ENCODE results near the gene FTSJ1. TPM values are rescaled to one million over a fixed set of nuclear protein-coding genes. Genes with fewer than 3 reads are reported as not detected.

The FTSJ1 gene
- total RNA-seq, 1 experiment from 2014 or later, result 53.9 TPM

DNA sequence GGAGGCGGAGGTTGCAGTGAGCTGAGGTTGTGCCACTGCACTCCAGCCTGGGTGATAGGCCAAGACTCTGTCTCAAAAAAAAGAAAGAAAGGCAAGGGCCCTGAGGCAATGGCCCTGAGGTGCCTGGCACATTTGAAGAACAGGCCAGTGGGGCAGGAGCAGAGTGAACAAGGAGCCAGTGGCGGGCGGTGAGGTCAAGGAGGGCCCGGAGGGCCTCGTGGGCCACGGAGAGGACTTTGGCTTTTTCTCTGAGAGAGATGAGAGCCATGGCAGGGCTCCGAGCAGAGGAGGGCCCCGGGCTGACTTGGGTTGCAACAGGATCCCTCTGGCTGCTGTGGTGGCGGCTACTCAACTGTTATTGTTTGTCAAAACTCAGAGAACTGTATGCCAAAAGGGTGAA, 13.3 kb downstream of the FTSJ1 start:
- no peaks in the 10 kb centered on the region for H3K36me3 Mint-ChIP-seq
- no peak overlapping the region for H3K27ac Mint-ChIP-seq
- POLR2A ChIA-PET, result no interaction called here
- no peaks in the 10 kb centered on the region for H3K4me1 Mint-ChIP-seq
- no peaks in the 10 kb centered on the region for H3K9me3 Mint-ChIP-seq
- ATAC-seq, result no peak
- DNase-seq (ENCODE audit: low spot score), result no peak
- no peaks in the 10 kb centered on the region for H3K27me3 Mint-ChIP-seq (ENCODE audit: low read depth)
- CTCF ChIA-PET, result no interaction called here
- TF ChIP-seq CREM (CRISPR knock-in tag; IDR thresholded peaks at IDR 0.05) (no peak), EMX1 (CRISPR knock-in tag; IDR thresholded peaks at IDR 0.05) (no peak), NR3C1 (CRISPR knock-in tag; conservative IDR thresholded peaks at IDR 0.05; ENCODE audit: low read depth) (no peak), ZNF671 (CRISPR knock-in tag; IDR thresholded peaks at IDR 0.05) (no peak)
- TF ChIP-seq, protein P1, sequence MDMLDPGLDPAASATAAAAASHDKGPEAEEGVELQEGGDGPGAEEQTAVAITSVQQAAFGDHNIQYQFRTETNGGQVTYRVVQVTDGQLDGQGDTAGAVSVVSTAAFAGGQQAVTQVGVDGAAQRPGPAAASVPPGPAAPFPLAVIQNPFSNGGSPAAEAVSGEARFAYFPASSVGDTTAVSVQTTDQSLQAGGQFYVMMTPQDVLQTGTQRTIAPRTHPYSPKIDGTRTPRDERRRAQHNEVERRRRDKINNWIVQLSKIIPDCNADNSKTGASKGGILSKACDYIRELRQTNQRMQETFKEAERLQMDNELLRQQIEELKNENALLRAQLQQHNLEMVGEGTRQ (CRISPR knock-in tag; IDR thresholded peaks at IDR 0.05), result no peak
- no peak overlapping the region for H3K4me3 Mint-ChIP-seq

DNA sequence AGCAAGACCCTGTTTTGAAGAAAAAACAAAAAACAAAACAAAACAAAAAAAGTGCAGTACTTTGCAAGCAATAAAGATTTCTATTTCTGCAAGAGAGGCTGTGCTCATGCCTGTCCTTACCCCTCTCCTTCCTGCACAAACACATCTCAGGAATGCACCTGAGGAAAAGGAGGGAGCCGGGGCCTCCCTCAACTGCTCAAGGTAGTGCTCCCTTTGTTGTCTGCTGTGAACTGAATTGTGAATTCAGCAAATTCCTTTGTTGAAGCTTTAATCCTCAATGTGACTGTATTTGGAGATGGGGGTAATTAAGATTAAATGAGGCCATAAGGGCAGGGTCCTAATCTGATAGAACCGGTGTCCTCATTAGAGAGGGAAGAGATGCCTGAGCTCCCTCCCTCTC, 13.9 kb downstream of the FTSJ1 start:
- no peak overlapping the region for H3K27ac Mint-ChIP-seq
- H3K9me3 Mint-ChIP-seq, result no peaks in the 10 kb centered on the region
- CTCF ChIA-PET, result no interaction called here
- H3K4me3 Mint-ChIP-seq, result no peak overlapping the region
- POLR2A ChIA-PET, result no interaction called here
- DNase-seq (ENCODE audit: low spot score) (no peak), ATAC-seq (no peak)
- no peaks in the 10 kb centered on the region for H3K4me1 Mint-ChIP-seq
- no peaks in the 10 kb centered on the region for H3K27me3 Mint-ChIP-seq (ENCODE audit: low read depth)
- no peaks in the 10 kb centered on the region for H3K36me3 Mint-ChIP-seq
- no peak for TF ChIP-seq ZNF263 (CRISPR knock-in tag; IDR thresholded peaks at IDR 0.05; ENCODE audit: low read depth)
- TF ChIP-seq, protein P2, sequence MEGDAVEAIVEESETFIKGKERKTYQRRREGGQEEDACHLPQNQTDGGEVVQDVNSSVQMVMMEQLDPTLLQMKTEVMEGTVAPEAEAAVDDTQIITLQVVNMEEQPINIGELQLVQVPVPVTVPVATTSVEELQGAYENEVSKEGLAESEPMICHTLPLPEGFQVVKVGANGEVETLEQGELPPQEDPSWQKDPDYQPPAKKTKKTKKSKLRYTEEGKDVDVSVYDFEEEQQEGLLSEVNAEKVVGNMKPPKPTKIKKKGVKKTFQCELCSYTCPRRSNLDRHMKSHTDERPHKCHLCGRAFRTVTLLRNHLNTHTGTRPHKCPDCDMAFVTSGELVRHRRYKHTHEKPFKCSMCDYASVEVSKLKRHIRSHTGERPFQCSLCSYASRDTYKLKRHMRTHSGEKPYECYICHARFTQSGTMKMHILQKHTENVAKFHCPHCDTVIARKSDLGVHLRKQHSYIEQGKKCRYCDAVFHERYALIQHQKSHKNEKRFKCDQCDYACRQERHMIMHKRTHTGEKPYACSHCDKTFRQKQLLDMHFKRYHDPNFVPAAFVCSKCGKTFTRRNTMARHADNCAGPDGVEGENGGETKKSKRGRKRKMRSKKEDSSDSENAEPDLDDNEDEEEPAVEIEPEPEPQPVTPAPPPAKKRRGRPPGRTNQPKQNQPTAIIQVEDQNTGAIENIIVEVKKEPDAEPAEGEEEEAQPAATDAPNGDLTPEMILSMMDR (IDR thresholded peaks at IDR 0.05), result no peak
- TF ChIP-seq, protein P3, sequence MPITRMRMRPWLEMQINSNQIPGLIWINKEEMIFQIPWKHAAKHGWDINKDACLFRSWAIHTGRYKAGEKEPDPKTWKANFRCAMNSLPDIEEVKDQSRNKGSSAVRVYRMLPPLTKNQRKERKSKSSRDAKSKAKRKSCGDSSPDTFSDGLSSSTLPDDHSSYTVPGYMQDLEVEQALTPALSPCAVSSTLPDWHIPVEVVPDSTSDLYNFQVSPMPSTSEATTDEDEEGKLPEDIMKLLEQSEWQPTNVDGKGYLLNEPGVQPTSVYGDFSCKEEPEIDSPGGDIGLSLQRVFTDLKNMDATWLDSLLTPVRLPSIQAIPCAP (CRISPR knock-in tag; IDR thresholded peaks at IDR 0.05), result no peak
- TF ChIP-seq, protein P4, sequence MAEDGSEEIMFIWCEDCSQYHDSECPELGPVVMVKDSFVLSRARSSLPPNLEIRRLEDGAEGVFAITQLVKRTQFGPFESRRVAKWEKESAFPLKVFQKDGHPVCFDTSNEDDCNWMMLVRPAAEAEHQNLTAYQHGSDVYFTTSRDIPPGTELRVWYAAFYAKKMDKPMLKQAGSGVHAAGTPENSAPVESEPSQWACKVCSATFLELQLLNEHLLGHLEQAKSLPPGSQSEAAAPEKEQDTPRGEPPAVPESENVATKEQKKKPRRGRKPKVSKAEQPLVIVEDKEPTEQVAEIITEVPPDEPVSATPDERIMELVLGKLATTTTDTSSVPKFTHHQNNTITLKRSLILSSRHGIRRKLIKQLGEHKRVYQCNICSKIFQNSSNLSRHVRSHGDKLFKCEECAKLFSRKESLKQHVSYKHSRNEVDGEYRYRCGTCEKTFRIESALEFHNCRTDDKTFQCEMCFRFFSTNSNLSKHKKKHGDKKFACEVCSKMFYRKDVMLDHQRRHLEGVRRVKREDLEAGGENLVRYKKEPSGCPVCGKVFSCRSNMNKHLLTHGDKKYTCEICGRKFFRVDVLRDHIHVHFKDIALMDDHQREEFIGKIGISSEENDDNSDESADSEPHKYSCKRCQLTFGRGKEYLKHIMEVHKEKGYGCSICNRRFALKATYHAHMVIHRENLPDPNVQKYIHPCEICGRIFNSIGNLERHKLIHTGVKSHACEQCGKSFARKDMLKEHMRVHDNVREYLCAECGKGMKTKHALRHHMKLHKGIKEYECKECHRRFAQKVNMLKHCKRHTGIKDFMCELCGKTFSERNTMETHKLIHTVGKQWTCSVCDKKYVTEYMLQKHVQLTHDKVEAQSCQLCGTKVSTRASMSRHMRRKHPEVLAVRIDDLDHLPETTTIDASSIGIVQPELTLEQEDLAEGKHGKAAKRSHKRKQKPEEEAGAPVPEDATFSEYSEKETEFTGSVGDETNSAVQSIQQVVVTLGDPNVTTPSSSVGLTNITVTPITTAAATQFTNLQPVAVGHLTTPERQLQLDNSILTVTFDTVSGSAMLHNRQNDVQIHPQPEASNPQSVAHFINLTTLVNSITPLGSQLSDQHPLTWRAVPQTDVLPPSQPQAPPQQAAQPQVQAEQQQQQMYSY (CRISPR knock-in tag; IDR thresholded peaks at IDR 0.05), result no peak
- no peak for TF ChIP-seq ZNF671 (CRISPR knock-in tag; IDR thresholded peaks at IDR 0.05)
- TF ChIP-seq, protein P5, sequence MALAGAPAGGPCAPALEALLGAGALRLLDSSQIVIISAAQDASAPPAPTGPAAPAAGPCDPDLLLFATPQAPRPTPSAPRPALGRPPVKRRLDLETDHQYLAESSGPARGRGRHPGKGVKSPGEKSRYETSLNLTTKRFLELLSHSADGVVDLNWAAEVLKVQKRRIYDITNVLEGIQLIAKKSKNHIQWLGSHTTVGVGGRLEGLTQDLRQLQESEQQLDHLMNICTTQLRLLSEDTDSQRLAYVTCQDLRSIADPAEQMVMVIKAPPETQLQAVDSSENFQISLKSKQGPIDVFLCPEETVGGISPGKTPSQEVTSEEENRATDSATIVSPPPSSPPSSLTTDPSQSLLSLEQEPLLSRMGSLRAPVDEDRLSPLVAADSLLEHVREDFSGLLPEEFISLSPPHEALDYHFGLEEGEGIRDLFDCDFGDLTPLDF (CRISPR knock-in tag; IDR thresholded peaks at IDR 0.05), result no peak
- TF ChIP-seq, protein P6, sequence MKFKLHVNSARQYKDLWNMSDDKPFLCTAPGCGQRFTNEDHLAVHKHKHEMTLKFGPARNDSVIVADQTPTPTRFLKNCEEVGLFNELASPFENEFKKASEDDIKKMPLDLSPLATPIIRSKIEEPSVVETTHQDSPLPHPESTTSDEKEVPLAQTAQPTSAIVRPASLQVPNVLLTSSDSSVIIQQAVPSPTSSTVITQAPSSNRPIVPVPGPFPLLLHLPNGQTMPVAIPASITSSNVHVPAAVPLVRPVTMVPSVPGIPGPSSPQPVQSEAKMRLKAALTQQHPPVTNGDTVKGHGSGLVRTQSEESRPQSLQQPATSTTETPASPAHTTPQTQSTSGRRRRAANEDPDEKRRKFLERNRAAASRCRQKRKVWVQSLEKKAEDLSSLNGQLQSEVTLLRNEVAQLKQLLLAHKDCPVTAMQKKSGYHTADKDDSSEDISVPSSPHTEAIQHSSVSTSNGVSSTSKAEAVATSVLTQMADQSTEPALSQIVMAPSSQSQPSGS (CRISPR knock-in tag; IDR thresholded peaks at IDR 0.05; ENCODE audit: borderline replicate concordance, low read depth), result no peak
- TF ChIP-seq, protein P7, sequence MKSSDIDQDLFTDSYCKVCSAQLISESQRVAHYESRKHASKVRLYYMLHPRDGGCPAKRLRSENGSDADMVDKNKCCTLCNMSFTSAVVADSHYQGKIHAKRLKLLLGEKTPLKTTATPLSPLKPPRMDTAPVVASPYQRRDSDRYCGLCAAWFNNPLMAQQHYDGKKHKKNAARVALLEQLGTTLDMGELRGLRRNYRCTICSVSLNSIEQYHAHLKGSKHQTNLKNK (CRISPR knock-in tag; IDR thresholded peaks at IDR 0.05), result no peak
- no peak for TF ChIP-seq JAZF1 (CRISPR knock-in tag; IDR thresholded peaks at IDR 0.05)
- no peak for TF ChIP-seq MXD4 (CRISPR knock-in tag; IDR thresholded peaks at IDR 0.05; ENCODE audit: borderline replicate concordance)
- TF ChIP-seq, protein P8, sequence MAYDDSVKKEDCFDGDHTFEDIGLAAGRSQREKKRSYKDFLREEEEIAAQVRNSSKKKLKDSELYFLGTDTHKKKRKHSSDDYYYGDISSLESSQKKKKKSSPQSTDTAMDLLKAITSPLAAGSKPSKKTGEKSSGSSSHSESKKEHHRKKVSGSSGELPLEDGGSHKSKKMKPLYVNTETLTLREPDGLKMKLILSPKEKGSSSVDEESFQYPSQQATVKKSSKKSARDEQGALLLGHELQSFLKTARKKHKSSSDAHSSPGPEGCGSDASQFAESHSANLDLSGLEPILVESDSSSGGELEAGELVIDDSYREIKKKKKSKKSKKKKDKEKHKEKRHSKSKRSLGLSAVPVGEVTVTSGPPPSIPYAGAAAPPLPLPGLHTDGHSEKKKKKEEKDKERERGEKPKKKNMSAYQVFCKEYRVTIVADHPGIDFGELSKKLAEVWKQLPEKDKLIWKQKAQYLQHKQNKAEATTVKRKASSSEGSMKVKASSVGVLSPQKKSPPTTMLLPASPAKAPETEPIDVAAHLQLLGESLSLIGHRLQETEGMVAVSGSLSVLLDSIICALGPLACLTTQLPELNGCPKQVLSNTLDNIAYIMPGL (CRISPR knock-in tag; IDR thresholded peaks at IDR 0.05), result no peak
- no peak for TF ChIP-seq ATF1 (CRISPR knock-in tag; IDR thresholded peaks at IDR 0.05)
- no peak for TF ChIP-seq GRHL2 (CRISPR knock-in tag; IDR thresholded peaks at IDR 0.05; ENCODE audit: insufficient replicate concordance, severe bottlenecking)
- TF ChIP-seq, protein P9, sequence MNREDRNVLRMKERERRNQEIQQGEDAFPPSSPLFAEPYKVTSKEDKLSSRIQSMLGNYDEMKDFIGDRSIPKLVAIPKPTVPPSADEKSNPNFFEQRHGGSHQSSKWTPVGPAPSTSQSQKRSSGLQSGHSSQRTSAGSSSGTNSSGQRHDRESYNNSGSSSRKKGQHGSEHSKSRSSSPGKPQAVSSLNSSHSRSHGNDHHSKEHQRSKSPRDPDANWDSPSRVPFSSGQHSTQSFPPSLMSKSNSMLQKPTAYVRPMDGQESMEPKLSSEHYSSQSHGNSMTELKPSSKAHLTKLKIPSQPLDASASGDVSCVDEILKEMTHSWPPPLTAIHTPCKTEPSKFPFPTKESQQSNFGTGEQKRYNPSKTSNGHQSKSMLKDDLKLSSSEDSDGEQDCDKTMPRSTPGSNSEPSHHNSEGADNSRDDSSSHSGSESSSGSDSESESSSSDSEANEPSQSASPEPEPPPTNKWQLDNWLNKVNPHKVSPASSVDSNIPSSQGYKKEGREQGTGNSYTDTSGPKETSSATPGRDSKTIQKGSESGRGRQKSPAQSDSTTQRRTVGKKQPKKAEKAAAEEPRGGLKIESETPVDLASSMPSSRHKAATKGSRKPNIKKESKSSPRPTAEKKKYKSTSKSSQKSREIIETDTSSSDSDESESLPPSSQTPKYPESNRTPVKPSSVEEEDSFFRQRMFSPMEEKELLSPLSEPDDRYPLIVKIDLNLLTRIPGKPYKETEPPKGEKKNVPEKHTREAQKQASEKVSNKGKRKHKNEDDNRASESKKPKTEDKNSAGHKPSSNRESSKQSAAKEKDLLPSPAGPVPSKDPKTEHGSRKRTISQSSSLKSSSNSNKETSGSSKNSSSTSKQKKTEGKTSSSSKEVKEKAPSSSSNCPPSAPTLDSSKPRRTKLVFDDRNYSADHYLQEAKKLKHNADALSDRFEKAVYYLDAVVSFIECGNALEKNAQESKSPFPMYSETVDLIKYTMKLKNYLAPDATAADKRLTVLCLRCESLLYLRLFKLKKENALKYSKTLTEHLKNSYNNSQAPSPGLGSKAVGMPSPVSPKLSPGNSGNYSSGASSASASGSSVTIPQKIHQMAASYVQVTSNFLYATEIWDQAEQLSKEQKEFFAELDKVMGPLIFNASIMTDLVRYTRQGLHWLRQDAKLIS (CRISPR knock-in tag; IDR thresholded peaks at IDR 0.05; ENCODE audit: borderline replicate concordance), result no peak
- no peak for TF ChIP-seq IRF2 (CRISPR knock-in tag; IDR thresholded peaks at IDR 0.05; ENCODE audit: borderline replicate concordance, low read depth)

Measured in WTC11 (cell line).